Stomach (tissue), 9 donors: ENCODE results near the gene PHKB. TPM values are rescaled to one million over a fixed set of nuclear protein-coding genes. Genes with fewer than 3 reads are reported as not detected.

Experiments used
- DNase-seq, 2 donors: peaks; one replicate each; pipeline versions ENCODE4 v3.0.0 to v3.0.0-alpha.2; 2013 to 2019
- H3K27ac ChIP-seq, 5 donors: fragments of 200-600 bp in 4 of 5; sonication (generic) in 4 of 5; one replicate each; pipeline ENCODE4 v1.5.1; 2013 to 2019; ENCODE audit warnings: mild to moderate bottlenecking in 1 of 5, moderate library complexity in 1 of 5
- H3K27me3 ChIP-seq, 3 donors: fragments of 200-600 bp; sonication (generic); one replicate each; pipeline ENCODE4 v1.5.1; 2017 to 2019; ENCODE audit warnings: mixed run types in 1 of 3
- H3K36me3 ChIP-seq, 4 donors: fragments of 200-600 bp; sonication (generic); 1 replicate in 3 of 4; 2 replicates in 1 of 4; pipeline ENCODE4 v1.5.1; 2016 to 2019
- H3K4me1 ChIP-seq, 4 donors: fragments of 200-600 bp; sonication (generic); one replicate each; pipeline ENCODE4 v1.5.1; 2016 to 2019
- H3K4me3 ChIP-seq, 4 donors: fragments of 200-600 bp; sonication (generic) in 3 of 4; one replicate each; pipeline ENCODE4 v1.5.1; 2016 to 2019; ENCODE audit warnings: mild to moderate bottlenecking in 1 of 4
- H3K9me3 ChIP-seq, 4 donors: fragments of 200-600 bp; sonication (generic); one replicate each; pipeline ENCODE4 v1.5.1; 2016 to 2019
- CTCF ChIP-seq, 7 experiments: fragments of 450-650 bp in 4 of 7; fragments of 200-600 bp in 3 of 7; sonication (generic) in 3 of 7; IDR thresholded peaks; one replicate each; pipeline ENCODE4 v1.5.1; 2016 to 2019; ENCODE audit warnings: antibody characterized with exemption in 7 of 7, control low read depth in 2 of 7, mild to moderate bottlenecking in 1 of 7
- EP300 ChIP-seq: sonication (generic); formaldehyde crosslinking; IDR thresholded peaks from one replicate; pipeline ENCODE4 v1.6.1; 2017; ENCODE audit warnings: antibody characterized with exemption
- POLR2A ChIP-seq, 4 donors: fragments of 450-650 bp; IDR thresholded peaks; one replicate each; pipeline ENCODE4 v1.6.1; 2016; ENCODE audit warnings: antibody characterized with exemption in 4 of 4, control low read depth in 2 of 4, mild to moderate bottlenecking in 1 of 4, moderate library complexity in 1 of 4
- POLR2AphosphoS5 ChIP-seq, 3 donors: sonication (generic); formaldehyde crosslinking; IDR thresholded peaks; one replicate each; pipeline ENCODE4 v1.6.1; 2016; ENCODE audit warnings: antibody characterized with exemption in 3 of 3
- WGBS, 5 donors: extraction: QIAGEN DNeasy Blood & Tissue Kit in 3 of 5; methylation state at CpG; one replicate each; pipeline versions ENCODE4 v1.1.5 to v1.1.7; 2013 to 2018; 5-methylcytosine and 5-hydroxymethylcytosine counted together
- intact Hi-C: fragments of 100-400 bp; cut with DNase I; formaldehyde crosslinking; loops from one replicate; pipeline ENCODE4 v1.15.1; 2023; ENCODE audit warnings: low total_unique reads
- polyA plus RNA-seq, 3 donors: library from polyadenylated mRNA; stranded (reverse); fragments of 200-250 nt; gene quantifications; one replicate each; pipeline ENCODE4 v1.2.3, GENCODE V29; 2013
- total RNA-seq, 5 donors: library from RNA; depleted of rRNA; stranded (reverse); fragments of >200 nt; gene quantifications; one replicate each; pipeline versions ENCODE4 v1.1.0 to v1.2.3, GENCODE V29; 2014 to 2016
- donor health status: healthy with polysubstance abuse.
- donor health status: Bipolar disorder and iron deficiency.
- donor health status: healthy.

The PHKB gene
- total and polyA plus RNA-seq, 8 donors: 17.5 to 163 (median 51.6) TPM

GRCh38 chr16:47634727-47635126 is 173.6 kb downstream of the PHKB start:
- DNase-seq: no peak
- no peaks in the 10 kb centered on the region for H3K4me1 ChIP-seq
- no peak overlapping the region for H3K4me3 ChIP-seq
- H3K27me3 ChIP-seq: no peaks in the 10 kb centered on the region
- H3K9me3 ChIP-seq: no peaks in the 10 kb centered on the region
- H3K27ac ChIP-seq: no peak overlapping the region
- intact Hi-C loops: no loop called here
- peaks cover 0 to 28% (median 21%) of the 10 kb centered on the region in 4 donors for H3K36me3 ChIP-seq
- TF ChIP-seq EP300 (no peak), POLR2A (IDR thresholded peaks at IDR 0.05) (no peak), CTCF (IDR thresholded peaks at IDR 0.05) (no peak), POLR2AphosphoS5 (IDR thresholded peaks at IDR 0.05) (no peak)

- intact Hi-C loops: no loop called here
- H3K4me1 ChIP-seq: no peaks in the 10 kb centered on the region
- peaks cover 0 to 31% (median 23%) of the 10 kb centered on the region in 4 donors for H3K36me3 ChIP-seq
- TF ChIP-seq CTCF (IDR thresholded peaks at IDR 0.05) (no peak), EP300 (no peak), POLR2AphosphoS5 (IDR thresholded peaks at IDR 0.05) (no peak), POLR2A (IDR thresholded peaks at IDR 0.05) (no peak)
- WGBS, 5 donors: 92 to 100% (median 96%) methylated on average over 6 to 13 of the region's 13 CpGs
- H3K27me3 ChIP-seq: no peaks in the 10 kb centered on the region
- H3K4me3 ChIP-seq: no peak overlapping the region
- no peak for DNase-seq
- no peaks in the 10 kb centered on the region for H3K9me3 ChIP-seq
- no peak overlapping the region for H3K27ac ChIP-seq
Measured at GRCh38 chr16:47636501-47637099, 175.5 kb downstream of the PHKB start.

GRCh38 chr16:47638175-47638574 is 177.0 kb downstream of the PHKB start:
- WGBS, 5 donors: 93 to 100% (median 100%) methylated on average over 1 of the region's 1 CpG
- no peak for DNase-seq
- peaks cover 0 to 41% (median 36%) of the 10 kb centered on the region in 4 donors for H3K36me3 ChIP-seq
- no peaks in the 10 kb centered on the region for H3K9me3 ChIP-seq
- H3K4me1 ChIP-seq: peaks cover 0 to 3% (median under 1%) of the 10 kb centered on the region in 4 donors
- intact Hi-C loops: no loop called here
- H3K4me3 ChIP-seq: no peak overlapping the region
- H3K27me3 ChIP-seq: no peaks in the 10 kb centered on the region
- no peak overlapping the region for H3K27ac ChIP-seq
- no peak for TF ChIP-seq CTCF (IDR thresholded peaks at IDR 0.05)

GRCh38 chr16:47640661-47641060 is 179.5 kb downstream of the PHKB start:
- no peak for DNase-seq
- TF ChIP-seq POLR2A (IDR thresholded peaks at IDR 0.05) (no peak), POLR2AphosphoS5 (IDR thresholded peaks at IDR 0.05) (no peak), CTCF (IDR thresholded peaks at IDR 0.05) (no peak), EP300 (no peak)
- WGBS, 5 donors: 95 to 99% (median 97%) methylated on average over 3 of the region's 3 CpGs

More at GRCh38 chr16:47640661-47641060, 179.5 kb downstream of the PHKB start:
- intact Hi-C loops: no loop called here
- Histone ChIP-seq H3K36me3 (peaks cover 0 to 33% (median 30%) of the 10 kb centered on the region in 4 donors), H3K27me3 (no peaks in the 10 kb centered on the region), H3K27ac (no peak overlapping the region), H3K4me3 (no peak overlapping the region), H3K4me1 (peaks cover 0 to 15% (median 3%) of the 10 kb centered on the region in 4 donors), H3K9me3 (no peaks in the 10 kb centered on the region)
